Small intestine (tissue), 16 donors: ENCODE results near the gene ESRP2. TPM values are rescaled to one million over a fixed set of nuclear protein-coding genes. Genes with fewer than 3 reads are reported as not detected.

Experiments
- DNase-seq, 2 donors: peaks; one replicate each; pipeline versions ENCODE4 v3.0.0 to v3.0.0-alpha.2; 2013
- FAIRE-seq: peaks from 2 replicates; lab custom pipeline; 2012; peaks lifted over from hg19 to GRCh38; lab: Jason Lieb, UNC
- H3K27ac ChIP-seq, 3 donors: one replicate each; pipeline ENCODE4 v1.5.1; 2013; ENCODE audit warnings: low read length in 2 of 3, mild to moderate bottlenecking in 2 of 3, control low read depth in 1 of 3, inconsistent platforms in 1 of 3, low read depth in 1 of 3, moderate library complexity in 1 of 3
- H3K27me3 ChIP-seq, 3 donors: one replicate each; pipeline ENCODE4 v1.6.1; 2013; ENCODE audit warnings: low read length in 3 of 3, inconsistent platforms in 1 of 3; ENCODE audit not compliant: control insufficient read depth in 3 of 3, insufficient read depth in 3 of 3
- H3K36me3 ChIP-seq, 3 donors: one replicate each; pipeline ENCODE4 v1.6.1; 2013; ENCODE audit warnings: low read length in 3 of 3, inconsistent platforms in 1 of 3, low read depth in 1 of 3, mild to moderate bottlenecking in 1 of 3, moderate library complexity in 1 of 3; ENCODE audit not compliant: control insufficient read depth in 3 of 3, insufficient read depth in 2 of 3
- H3K4me1 ChIP-seq, 3 donors: one replicate each; pipeline ENCODE4 v1.6.1; 2013; ENCODE audit warnings: low read length in 2 of 3, inconsistent platforms in 1 of 3, low read depth in 1 of 3, mild to moderate bottlenecking in 1 of 3, moderate library complexity in 1 of 3; ENCODE audit not compliant: control insufficient read depth in 3 of 3, insufficient read depth in 2 of 3
- H3K4me3 ChIP-seq, 3 donors: one replicate each; pipeline ENCODE4 v1.5.1; 2013; ENCODE audit warnings: low read length in 3 of 3, control low read depth in 1 of 3, inconsistent platforms in 1 of 3, low read depth in 1 of 3, mild to moderate bottlenecking in 1 of 3, moderate library complexity in 1 of 3
- H3K9me3 ChIP-seq, 2 donors: one replicate each; pipeline ENCODE4 v1.6.1; 2013; ENCODE audit warnings: low read depth in 1 of 2, low read length in 1 of 2; ENCODE audit not compliant: control insufficient read depth in 2 of 2, insufficient read depth in 1 of 2
- WGBS, 3 donors: extraction: QIAGEN DNeasy Blood & Tissue Kit; methylation state at CpG; one replicate each; pipeline ENCODE4 v1.1.7; 2013; 5-methylcytosine and 5-hydroxymethylcytosine counted together
- long read RNA-seq, 10 donors: transcript quantifications; one replicate each; lab custom pipeline, GENCODE V29; 2026
- polyA plus RNA-seq, 4 donors: library from polyadenylated mRNA; stranded (reverse) in 3 of 4; unstranded in 1 of 4; fragments of 200-250 nt in 3 of 4; fragments of 120-200 nt in 1 of 4; gene quantifications; one replicate each; pipeline versions ENCODE4 v1.2.1 to v1.2.3, GENCODE V29; 2013
- donor health status: healthy with polysubstance abuse.
- donor health status: control.
- donor health status: control.
- donor health status: Bipolar disorder and iron deficiency.
- donor health status: healthy.

ESRP2 gene
- 10 to 100 TPM; 14.3 to 45.0 (median 18.7) TPM for polyA plus RNA-seq
- long read RNA-seq, donor 1, result 0 reads
- long read RNA-seq, donor 2, result 0 reads
- long read RNA-seq, donor 3, partial matches to known transcripts, result 0 of 5 reads
- long read RNA-seq, donor 3, other reads (novel, unspliced or antisense), result 0 of 5 reads
- long read RNA-seq, donor 4, partial matches to known transcripts, result 0 of 1 reads
- long read RNA-seq, donor 4, other reads (novel, unspliced or antisense), result 0 of 1 reads
- long read RNA-seq, donor 5, result 0 reads
- long read RNA-seq, donor 6, partial matches to known transcripts, result 0 of 1 reads
- long read RNA-seq, donor 6, other reads (novel, unspliced or antisense), result 0 of 1 reads
- long read RNA-seq, donor 7, result 0 reads
- long read RNA-seq, donor 8, result 0 reads
- long read RNA-seq, donor 9, partial matches to known transcripts, result 0 of 1 reads
- long read RNA-seq, donor 9, other reads (novel, unspliced or antisense), result 0 of 1 reads
- long read RNA-seq, donor 10, partial matches to known transcripts, result 0 of 2 reads
- long read RNA-seq, donor 10, other reads (novel, unspliced or antisense), result 0 of 2 reads

- no peak for DNase-seq
- no peak for FAIRE-seq
- Histone ChIP-seq H3K9me3 (no peaks in the 10 kb centered on the region), H3K27ac (peak within 1 kb of the TSS; percentile 94 to 99 (median 96)), H3K4me1 (peaks cover 0 to 38% (median 0%) of the 10 kb centered on the region in 3 donors), H3K36me3 (peaks cover 3 to 35% (median 6%) of the 10 kb centered on the region in 3 donors), H3K27me3 (peaks cover 0 to 16% (median 0%) of the 10 kb centered on the region in 3 donors), H3K4me3 (peak within 1 kb of the TSS; percentile 55 to 79 (median 66))
- 5 to 9% (median 6%) methylated on average over 30 to 36 of the region's 36 CpGs for WGBS, 3 donors
Measured at GRCh38 chr16:68235887-68236136, at the start of gene ESRP2. Gene ESRP2, minus strand, starts transcription at chr16:68236127. Its CDS starts 82 bp downstream, at chr16:68236045.

- H3K4me3 ChIP-seq, result no peak overlapping the region
- no peak for DNase-seq
- peak overlapping the region in 1 of 3 donors; percentile 33 for H3K27ac ChIP-seq
- H3K9me3 ChIP-seq, result no peaks in the 10 kb centered on the region
- H3K27me3 ChIP-seq, result no peaks in the 10 kb centered on the region
- H3K4me1 ChIP-seq, result peaks cover 0 to 6% (median 0%) of the 10 kb centered on the region in 3 donors
- no peak for FAIRE-seq
- 86 to 92% (median 91%) methylated on average over 3 of the region's 3 CpGs for WGBS, 3 donors
- H3K36me3 ChIP-seq, result peaks cover 2 to 39% (median 10%) of the 10 kb centered on the region in 3 donors
Measured at GRCh38 chr16:68285683-68286082, 49.8 kb upstream of the ESRP2 start.

GRCh38 chr16:68284847-68285246 is 48.9 kb upstream of the ESRP2 start:
- no peak for FAIRE-seq
- no peak overlapping the region for H3K4me3 ChIP-seq
- 59 to 79% (median 63%) methylated on average over 5 of the region's 5 CpGs for WGBS, 3 donors
- H3K9me3 ChIP-seq, result no peaks in the 10 kb centered on the region
- no peak for DNase-seq
- H3K27ac ChIP-seq, result peak overlapping the region in 2 of 3 donors; percentile 12 to 67
- peaks cover 2 to 33% (median 4%) of the 10 kb centered on the region in 3 donors for H3K36me3 ChIP-seq
- H3K27me3 ChIP-seq, result no peaks in the 10 kb centered on the region
- H3K4me1 ChIP-seq, result peaks cover 0 to 6% (median 0%) of the 10 kb centered on the region in 3 donors

GRCh38 chr16:68283801-68284598 is 48.1 kb upstream of the ESRP2 start:
- peak overlapping the region in 2 of 3 donors; percentile 16 to 67 for H3K27ac ChIP-seq
- H3K27me3 ChIP-seq, result no peaks in the 10 kb centered on the region
- 63 to 77% (median 66%) methylated on average over 9 of the region's 9 CpGs for WGBS, 3 donors
- no peaks in the 10 kb centered on the region for H3K9me3 ChIP-seq
- H3K36me3 ChIP-seq, result peaks cover 2 to 31% (median 4%) of the 10 kb centered on the region in 3 donors
- peaks cover 0 to 6% (median 0%) of the 10 kb centered on the region in 3 donors for H3K4me1 ChIP-seq
- FAIRE-seq (no peak), DNase-seq (no peak)
- H3K4me3 ChIP-seq, result no peak overlapping the region

GRCh38 chr16:68283346-68283745 is 47.4 kb upstream of the ESRP2 start:
- 70 to 74% (median 73%) methylated on average over 5 of the region's 5 CpGs for WGBS, 3 donors
- peak overlapping the region in 2 of 3 donors; percentile 16 to 67 for H3K27ac ChIP-seq
- FAIRE-seq, result no peak

DNA sequence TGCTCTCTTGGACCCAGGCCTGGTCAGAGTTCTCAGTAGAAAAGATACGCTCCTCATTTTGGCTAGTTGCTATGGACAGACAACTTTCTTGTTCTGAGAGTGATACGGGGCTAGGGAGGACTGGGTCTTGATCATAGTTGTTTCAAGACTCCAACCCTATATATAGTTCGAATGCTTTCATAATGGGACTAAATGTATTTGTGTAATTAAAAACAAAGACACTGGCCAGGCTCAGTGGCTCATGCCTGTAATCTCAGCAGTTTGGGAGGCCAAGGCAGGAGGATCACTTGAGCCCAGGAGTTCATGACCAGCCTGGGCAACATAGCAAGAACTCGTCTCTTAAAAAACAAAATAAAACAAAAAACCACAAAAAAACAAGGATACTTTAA is 46.1 kb upstream of the ESRP2 start:
- Histone ChIP-seq H3K27ac (no peak overlapping the region), H3K4me1 (peaks cover 0 to 4% (median 0%) of the 10 kb centered on the region in 3 donors), H3K36me3 (peaks cover 2 to 17% (median 4%) of the 10 kb centered on the region in 3 donors), H3K4me3 (no peak overlapping the region), H3K9me3 (no peaks in the 10 kb centered on the region), H3K27me3 (no peaks in the 10 kb centered on the region)
- DNase-seq, result no peak
- 82 to 97% (median 94%) methylated on average over 4 of the region's 4 CpGs for WGBS, 3 donors
- FAIRE-seq, result no peak

More at GRCh38 chr16:68283346-68283745, 47.4 kb upstream of the ESRP2 start:
- Histone ChIP-seq H3K4me3 (no peak overlapping the region), H3K27me3 (no peaks in the 10 kb centered on the region), H3K36me3 (peaks cover 2 to 27% (median 4%) of the 10 kb centered on the region in 3 donors), H3K9me3 (no peaks in the 10 kb centered on the region), H3K4me1 (peaks cover 0 to 6% (median 0%) of the 10 kb centered on the region in 3 donors)
- no peak for DNase-seq

DNA sequence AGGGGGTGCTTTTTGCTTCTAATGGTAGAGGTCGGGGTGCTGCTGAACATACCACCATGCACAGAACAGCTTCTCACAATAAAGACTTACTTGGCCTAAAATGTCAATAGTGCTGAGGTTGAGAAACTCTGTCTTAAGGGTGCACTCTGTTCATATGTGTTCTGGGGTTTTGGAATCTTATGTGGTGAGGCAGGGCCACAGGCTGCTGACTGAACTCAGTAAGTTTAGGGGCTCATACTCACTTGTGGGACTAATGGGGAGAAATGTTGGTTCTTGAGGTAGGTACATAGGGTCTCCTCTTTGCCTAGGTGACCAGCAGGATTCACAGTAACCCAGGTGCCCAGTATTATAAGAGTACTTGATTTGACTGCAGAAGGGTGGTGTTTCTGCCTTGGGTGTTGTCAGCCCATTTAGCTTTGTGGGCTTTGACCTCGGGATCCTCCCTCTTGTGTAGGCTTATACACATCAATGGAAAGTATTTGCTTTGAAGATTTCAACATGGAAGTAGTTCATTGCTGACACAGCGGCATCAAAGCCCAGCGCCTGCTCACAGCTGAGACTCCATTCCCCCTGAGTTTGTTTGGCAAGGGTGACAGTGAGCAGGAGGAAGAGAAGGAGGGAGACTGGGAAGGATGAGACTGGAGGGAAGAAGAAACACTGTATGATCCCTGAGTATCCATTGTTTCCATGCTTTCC is 45.6 kb upstream of the ESRP2 start:
- no peak for FAIRE-seq
- H3K4me3 ChIP-seq, result no peak overlapping the region

More for the DNA sequence above, 45.6 kb upstream of the ESRP2 start:
- H3K27me3 ChIP-seq, result no peaks in the 10 kb centered on the region
- peaks cover 0 to 4% (median 0%) of the 10 kb centered on the region in 3 donors for H3K4me1 ChIP-seq
- 76 to 80% (median 78%) methylated on average over 4 of the region's 4 CpGs for WGBS, 3 donors
- H3K36me3 ChIP-seq, result peaks cover 2 to 17% (median 4%) of the 10 kb centered on the region in 3 donors
- no peak for DNase-seq
- no peak overlapping the region for H3K27ac ChIP-seq
- no peaks in the 10 kb centered on the region for H3K9me3 ChIP-seq
